GM12878 (cell line): ENCODE data around the gene OXTR. TPM values are rescaled to one million over a fixed set of nuclear protein-coding genes. Genes with fewer than 3 reads are reported as not detected.

Experiments
- ATAC-seq: fragments of 200-7000 bp; cut with Tn5 transposase; 3 replicates; pipeline ENCODE4 v1.9.1; 2020; ENCODE audit warnings: mild to moderate bottlenecking, moderate library complexity
- BruUV-seq: library from RNA; stranded (reverse); fragments of 400-500 nt; replicated peaks from 2 replicates; lab custom pipeline; 2021; lab: Mats Ljungman, UMichigan
- CTCF ChIA-PET: fragments of 300-600 bp; sonication (Branson Sonifier 250); formaldehyde crosslinking; extraction: SDS; loops from one replicate; lab custom pipeline; 2021; ENCODE audit warnings: inconsistent platforms; lab: Yijun Ruan, JAX
- POLR2A ChIA-PET: fragments of 350-600 bp; formaldehyde crosslinking; extraction: SDS; loops from one replicate; lab custom pipeline; 2021; ENCODE audit warnings: inconsistent platforms; lab: Charles Lee
- RAD21 ChIA-PET: fragments of 300-600 bp; sonication (Branson Sonifier 250); formaldehyde crosslinking; loops from one replicate; lab custom pipeline; 2023; ENCODE audit warnings: antibody characterized with exemption; ENCODE audit not compliant: unreplicated experiment; lab: Charles Lee
- SMC1A ChIA-PET: fragments of 300-600 bp; sonication (Branson Sonifier 250); formaldehyde crosslinking; loops from one replicate; lab custom pipeline; 2023; ENCODE audit not compliant: unreplicated experiment, uncharacterized antibody; lab: Charles Lee
- DNase-seq: peaks from one replicate; pipeline ENCODE4 v3.0.0-alpha.2; 2011; ENCODE audit warnings: low read depth, low spot score
- FAIRE-seq: peaks from 3 replicates; lab custom pipeline; 2011; peaks lifted over from hg19 to GRCh38; lab: Jason Lieb, UNC
- H2AFZ ChIP-seq: 2 replicates; pipeline ENCODE4 v1.6.0; 2011; ENCODE audit warnings: low read depth, low read length, control low read depth; ENCODE audit not compliant: control insufficient read depth
- H3K27ac ChIP-seq: 2 replicates; pipeline ENCODE4 v1.5.1; 2011; ENCODE audit warnings: control low read depth; ENCODE audit not compliant: control insufficient read depth, insufficient read depth
- H3K27me3 ChIP-seq, 2 experiments: replicated peaks in 1 of 2; 2 replicates each; pipeline versions ENCODE4 v1.6.0 to v1.6.1; 2011; ENCODE audit warnings: low read length in 1 of 2; ENCODE audit not compliant: control insufficient read depth in 2 of 2, insufficient read depth in 2 of 2
- H3K36me3 ChIP-seq, 2 experiments: 2 replicates each; pipeline ENCODE4 v1.5.1; 2011; ENCODE audit warnings: low read length in 1 of 2; ENCODE audit not compliant: control insufficient read depth in 2 of 2, insufficient read depth in 2 of 2
- H3K4me1 ChIP-seq: 2 replicates; pipeline ENCODE4 v1.6.1; 2011; ENCODE audit warnings: mild to moderate bottlenecking, low read length, moderate library complexity, mixed read lengths; ENCODE audit not compliant: control insufficient read depth, insufficient read depth
- H3K4me2 ChIP-seq: 2 replicates; pipeline ENCODE4 v1.6.0; 2011; ENCODE audit warnings: control low read depth; ENCODE audit not compliant: control insufficient read depth, insufficient read depth
- H3K4me3 ChIP-seq: fragments of 200-600 bp; sonication (generic); 2 replicates; pipeline ENCODE4 v1.5.1; 2016
- H3K79me2 ChIP-seq: 2 replicates; pipeline ENCODE4 v1.6.0; 2011; ENCODE audit warnings: low read length; ENCODE audit not compliant: control insufficient read depth, insufficient read depth
- H3K9ac ChIP-seq: 2 replicates; pipeline ENCODE4 v1.8.0; 2011; ENCODE audit warnings: low read length, control low read depth, mixed read lengths; ENCODE audit not compliant: control insufficient read depth, insufficient read depth
- H3K9me3 ChIP-seq: replicated peaks from 3 replicates; pipeline ENCODE4 v1.5.1; 2011; ENCODE audit warnings: mild to moderate bottlenecking, low read length; ENCODE audit not compliant: control insufficient read depth, insufficient read depth
- H4K20me1 ChIP-seq: 2 replicates; pipeline ENCODE4 v1.6.0; 2011; ENCODE audit not compliant: control insufficient read depth, insufficient read depth
- CBX3 ChIP-seq: fragments of 200-600 bp; sonication (generic); IDR thresholded peaks from 2 replicates; pipeline ENCODE4 v1.6.1; 2016; ENCODE audit warnings: low read depth, borderline replicate concordance
- E2F4 ChIP-seq: IDR thresholded peaks from 2 replicates; pipeline ENCODE4 v1.6.1; 2012; ENCODE audit warnings: low read depth, low read length, improper control_type of control experiment
- ESRRA ChIP-seq: IDR thresholded peaks from 2 replicates; pipeline ENCODE4 v1.6.1; 2012; ENCODE audit warnings: mild to moderate bottlenecking, low read length, improper control_type of control experiment
- NKRF ChIP-seq: fragments of 450-650 bp; conservative IDR thresholded peaks from 2 replicates; pipeline ENCODE4 v1.6.1; 2017; ENCODE audit warnings: mild to moderate bottlenecking, moderate library complexity
- POLR2AphosphoS5 ChIP-seq: IDR thresholded peaks from 2 replicates; pipeline ENCODE4 v1.6.1; 2011; ENCODE audit warnings: mild to moderate bottlenecking, low read length, inconsistent platforms
- RB1 ChIP-seq: fragments of 450-650 bp; formaldehyde crosslinking; IDR thresholded peaks from 2 replicates; pipeline ENCODE4 v1.6.1; 2017; ENCODE audit warnings: mild to moderate bottlenecking, borderline replicate concordance
- ZBTB4 ChIP-seq: fragments of 450-650 bp; formaldehyde crosslinking; IDR thresholded peaks from 2 replicates; pipeline ENCODE4 v1.4.0; 2022; ENCODE audit warnings: mild to moderate bottlenecking, moderate library complexity
- ZNF207 ChIP-seq: fragments of 450-650 bp; IDR thresholded peaks from 2 replicates; pipeline ENCODE4 v1.6.1; 2014; ENCODE audit warnings: antibody characterized with exemption, mild to moderate bottlenecking, borderline replicate concordance
- ZNF622 ChIP-seq: fragments of 450-650 bp; IDR thresholded peaks from 2 replicates; pipeline ENCODE4 v1.6.1; 2017; ENCODE audit warnings: mild to moderate bottlenecking, inconsistent platforms
- ZNF687 ChIP-seq: fragments of 450-650 bp; IDR thresholded peaks from 2 replicates; pipeline ENCODE4 v1.6.1; 2017; ENCODE audit warnings: mild to moderate bottlenecking, moderate library complexity
- WGBS: methylation state at CpG from one replicate; pipeline ENCODE4 v1.1.6; 2016; ENCODE audit warnings: low lambda C conversion rate; ENCODE audit not compliant: insufficient replicate concordance, insufficient coverage; ENCODE audit errors: missing lambda C conversion rate; 5-methylcytosine and 5-hydroxymethylcytosine counted together
- in situ Hi-C: fragments of 300-500 bp; cut with MboI; formaldehyde crosslinking; loops from 9 replicates; pipeline ENCODE4 v1.14.3; 2018; ENCODE audit warnings: mixed read lengths
- intact Hi-C: fragments of 100-400 bp; cut with micrococcal nuclease; formaldehyde crosslinking; loops from one replicate; pipeline ENCODE4 v1.14.2; 2022; ENCODE audit not compliant: unreplicated experiment
- polyA plus RNA-seq, 11 experiments: library from polyadenylated mRNA; depleted of rRNA in 4 of 11; unstranded in 6 of 11; stranded (reverse) in 5 of 11; fragments of >200 nt; fragmentation: Nextera tagmentation in 4 of 11; fragmentation: Illumina TruSeq in 1 of 11; extraction: Ambion mirVana in 4 of 11; extraction: Trizol in 1 of 11; gene quantifications; 1 replicate in 1 of 11; 2 replicates in 10 of 11; pipeline versions ENCODE4 v1.2.1 to v1.2.3, GENCODE V29; 2011 to 2016; ENCODE audit warnings: inconsistent platforms in 2 of 11, missing spikeins in 2 of 11, low read depth in 1 of 11
- total RNA-seq, 4 experiments: library from RNA; depleted of rRNA in 3 of 4; stranded (reverse); fragments of >200 nt in 3 of 4; fragmentation: Illumina TruSeq in 1 of 4; extraction: Trizol in 1 of 4; gene quantifications; 2 replicates each; pipeline versions ENCODE4 v1.2.1 to v1.2.3, GENCODE V29; 2013 to 2021

Gene OXTR
- total and polyA plus RNA-seq, 10 of the 15 experiments (the other 5 are each of a cell fraction or from before 2014, with no cell fraction given) = 0.43 to 5.9 (median 2.6) TPM

GRCh38 chr3:8810561-8810960, 41.1 kb upstream of the OXTR start (continued):
- TF ChIP-seq ZBTB4 (CRISPR knock-in tag) (no peak), ZNF622 (no peak), ZNF207 (no peak)

- BruUV-seq = no TSS peak
- Histone ChIP-seq H4K20me1 (no peaks in the 10 kb centered on the region), H3K9ac (no peak overlapping the region), H3K4me3 (no peak overlapping the region), H3K27ac (no peak overlapping the region), H2AFZ (no peak overlapping the region), H3K4me1 (no peaks in the 10 kb centered on the region), H3K79me2 (no peaks in the 10 kb centered on the region), H3K36me3 (no peaks in the 10 kb centered on the region), H3K9me3 (no peaks in the 10 kb centered on the region), H3K4me2 (no peak overlapping the region), H3K27me3 (no peaks in the 10 kb centered on the region)
- ChIA-PET POLR2A (no interaction called here), SMC1A (no interaction called here), RAD21 (no interaction called here), CTCF (no interaction called here)
- no peak for ATAC-seq
- no peak for FAIRE-seq
- DNase-seq = no peak
- TF ChIP-seq RB1 = no peak
- TF ChIP-seq ESRRA = no peak
- TF ChIP-seq ZNF687 = no peak
- no peak for TF ChIP-seq CBX3
- no peak for TF ChIP-seq NKRF
- TF ChIP-seq E2F4 = no peak
- TF ChIP-seq POLR2AphosphoS5 = no peak
- intact Hi-C loops (no loop called here), in situ Hi-C loops (no loop called here)
- 67% methylated on average over 2 of the region's 2 CpGs for WGBS
Measured at GRCh38 chr3:8805774-8806173, 36.4 kb upstream of the OXTR start.
